GM10266 (cell line): ENCODE results near the gene LARP1.
"Not testable (repeated sequence)": the region's sequence is repeated elsewhere in the genome, so short reads cannot be mapped to it uniquely, and the experiment has no call there.

ENCODE experiments used
- DNase-seq: peaks from one replicate; pipeline ENCODE4 v3.0.0; 2012; ENCODE audit errors: extremely low spot score
- TF ChIP-seq, protein P1 (sequence below): IDR thresholded peaks from 2 replicates; pipeline ENCODE4 v1.5.1; 2012; ENCODE audit warnings: mild to moderate bottlenecking, low read depth; ENCODE audit not compliant: control insufficient read depth, insufficient read depth; ENCODE audit errors: missing control alignments

The LARP1 gene

GRCh38 chr5:154820383-154820782 lies 65.2 kb downstream of the LARP1 start:
- TF ChIP-seq, protein P1, sequence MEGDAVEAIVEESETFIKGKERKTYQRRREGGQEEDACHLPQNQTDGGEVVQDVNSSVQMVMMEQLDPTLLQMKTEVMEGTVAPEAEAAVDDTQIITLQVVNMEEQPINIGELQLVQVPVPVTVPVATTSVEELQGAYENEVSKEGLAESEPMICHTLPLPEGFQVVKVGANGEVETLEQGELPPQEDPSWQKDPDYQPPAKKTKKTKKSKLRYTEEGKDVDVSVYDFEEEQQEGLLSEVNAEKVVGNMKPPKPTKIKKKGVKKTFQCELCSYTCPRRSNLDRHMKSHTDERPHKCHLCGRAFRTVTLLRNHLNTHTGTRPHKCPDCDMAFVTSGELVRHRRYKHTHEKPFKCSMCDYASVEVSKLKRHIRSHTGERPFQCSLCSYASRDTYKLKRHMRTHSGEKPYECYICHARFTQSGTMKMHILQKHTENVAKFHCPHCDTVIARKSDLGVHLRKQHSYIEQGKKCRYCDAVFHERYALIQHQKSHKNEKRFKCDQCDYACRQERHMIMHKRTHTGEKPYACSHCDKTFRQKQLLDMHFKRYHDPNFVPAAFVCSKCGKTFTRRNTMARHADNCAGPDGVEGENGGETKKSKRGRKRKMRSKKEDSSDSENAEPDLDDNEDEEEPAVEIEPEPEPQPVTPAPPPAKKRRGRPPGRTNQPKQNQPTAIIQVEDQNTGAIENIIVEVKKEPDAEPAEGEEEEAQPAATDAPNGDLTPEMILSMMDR = no peak
- no peak for DNase-seq

- DNase-seq = not testable (repeated sequence)
Observed at GRCh38 chr5:154822896-154823295, 67.7 kb downstream of the LARP1 start.

DNA sequence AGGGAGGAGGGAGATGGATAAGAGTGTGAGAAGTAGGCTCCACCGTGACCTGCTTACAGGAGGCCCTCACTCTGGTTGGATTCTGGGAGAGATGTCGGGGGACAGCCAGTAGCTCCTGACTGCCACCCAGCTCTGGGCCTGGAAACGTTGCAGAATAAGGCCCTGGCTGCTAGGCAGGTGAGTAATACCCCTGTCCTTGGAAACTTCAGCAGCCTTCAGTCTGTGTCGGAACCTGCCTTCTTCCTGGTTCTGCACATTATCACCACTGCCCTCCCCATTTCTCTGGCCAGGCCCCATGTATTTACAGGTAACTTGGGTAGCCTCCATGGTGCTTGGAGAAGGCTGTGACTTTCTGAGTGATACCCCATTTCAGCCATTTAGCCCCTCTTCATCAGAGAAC lies 68.4 kb downstream of the LARP1 start:
- TF ChIP-seq, protein P1 = no peak
- DNase-seq = no peak

DNA sequence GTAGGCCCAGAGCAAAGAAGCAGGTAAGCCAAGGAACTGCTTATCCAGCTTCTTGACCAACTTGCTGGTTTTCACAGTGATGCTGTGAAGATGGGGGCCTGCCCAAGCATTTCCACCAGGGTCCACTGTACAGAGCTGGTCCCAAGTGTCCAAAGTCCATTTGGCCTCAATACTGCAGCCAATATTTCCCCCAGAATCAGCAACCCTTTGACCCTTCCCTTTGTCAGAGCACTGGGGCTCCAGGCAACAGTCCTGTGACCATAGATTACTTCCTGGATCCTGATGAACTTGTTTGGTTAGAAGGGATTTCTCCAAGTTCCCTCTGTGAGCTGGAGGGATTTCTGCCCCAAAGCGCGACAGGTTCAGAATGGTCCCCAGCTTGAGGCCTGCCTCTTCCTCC lies 68.9 kb downstream of the LARP1 start:
- TF ChIP-seq, protein P1 = no peak
- DNase-seq = no peak

DNA sequence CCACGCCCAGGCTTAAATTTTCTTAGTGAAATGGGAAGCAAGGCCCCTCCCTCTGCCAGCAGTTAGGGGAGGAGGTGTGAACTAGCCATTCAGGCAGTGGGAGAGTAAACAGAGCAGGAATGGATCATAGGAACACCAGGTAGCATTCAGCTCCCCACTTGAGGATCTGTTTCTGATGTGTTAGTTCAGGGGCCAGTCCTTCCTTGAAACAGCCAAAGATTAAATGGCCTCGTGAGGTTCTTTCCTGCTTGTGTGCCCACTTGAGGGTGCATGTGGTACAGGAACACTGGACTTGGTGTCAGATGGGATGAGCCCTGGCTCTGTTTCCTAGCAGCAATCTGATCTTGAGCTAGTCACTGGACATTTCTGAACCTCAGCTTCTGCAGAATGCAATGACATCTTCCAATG lies 74.0 kb downstream of the LARP1 start:
- TF ChIP-seq, protein P1 = no peak
- DNase-seq = no peak

DNA sequence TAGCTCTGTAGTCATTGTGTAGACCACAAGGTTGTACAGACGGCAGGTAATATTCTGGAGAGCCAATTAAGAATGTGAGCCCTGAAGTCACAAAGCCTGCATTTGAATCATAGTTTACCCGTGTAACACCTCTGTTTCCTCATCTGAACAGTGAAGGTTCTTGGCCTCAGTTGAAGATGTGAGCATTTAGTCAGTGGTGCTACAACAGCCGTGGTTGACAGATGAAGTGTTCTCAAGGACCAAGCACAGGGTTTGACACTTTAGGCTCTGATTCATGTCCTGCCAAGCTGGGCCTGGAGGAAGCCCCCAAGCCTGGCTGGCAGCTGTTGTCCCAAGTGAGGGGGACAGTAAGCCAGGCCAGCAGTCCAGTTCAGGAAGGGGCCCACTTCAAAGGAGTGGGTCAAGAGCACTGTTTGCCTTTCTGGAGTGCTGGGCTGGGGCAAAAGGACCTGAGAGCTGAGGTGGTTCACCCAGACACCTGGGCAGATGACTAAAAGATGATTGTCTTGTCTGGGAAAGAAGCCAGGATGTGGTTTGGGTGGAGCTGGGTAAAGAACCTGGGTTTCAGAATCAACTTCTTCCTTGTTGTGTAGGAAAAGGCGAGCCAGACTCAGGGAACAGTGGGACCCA lies 74.5 kb downstream of the LARP1 start:
- no peak for DNase-seq
- TF ChIP-seq, protein P1 = no peak

DNA sequence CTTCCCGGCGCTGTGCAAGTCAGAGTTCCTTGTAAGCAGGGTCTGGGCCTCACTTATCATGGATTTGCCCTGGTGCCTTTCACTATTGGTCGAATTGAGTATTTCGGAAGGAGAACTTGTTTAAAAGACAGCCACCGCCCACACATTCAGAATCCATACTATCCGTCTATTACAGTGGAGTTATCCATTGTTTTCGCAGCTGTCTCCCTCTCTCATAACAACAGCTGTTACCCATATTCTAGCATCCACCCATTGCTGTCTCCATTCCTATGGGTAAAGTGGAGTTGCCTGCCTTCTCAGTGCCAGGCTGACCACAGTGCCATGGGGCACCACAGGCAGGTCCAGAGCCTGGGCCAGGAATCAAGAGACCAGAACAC lies 75.0 kb downstream of the LARP1 start:
- DNase-seq = no peak
- TF ChIP-seq, protein P1 = no peak

- no peak for DNase-seq
- TF ChIP-seq, protein P1 = no peak
Observed at GRCh38 chr5:154830596-154830995, 75.4 kb downstream of the LARP1 start.
